ENCODE results near the gene RNF126.
"Not testable (repeated sequence)": the region's sequence is repeated elsewhere in the genome, so short reads cannot be mapped to it uniquely, and the experiment has no call there.

DNA sequence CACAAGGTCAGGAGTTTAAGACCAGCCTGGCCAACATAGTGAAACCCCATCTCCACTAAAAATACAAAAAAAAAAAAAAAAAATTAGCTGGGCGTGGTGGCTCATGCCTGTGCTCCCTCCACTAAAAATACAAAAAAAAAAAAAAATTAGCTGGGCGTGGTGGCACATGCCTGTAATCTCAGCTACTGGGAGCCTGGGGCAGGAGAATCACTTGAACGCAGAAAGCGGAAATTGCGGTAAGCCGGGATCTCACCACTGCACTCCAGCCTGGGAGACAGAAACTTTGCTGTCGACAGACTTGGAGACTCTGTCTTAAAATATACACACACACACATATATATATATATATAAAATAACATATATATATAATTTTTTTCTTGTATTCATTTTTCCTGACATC, 36.4 kb downstream of the RNF126 start:
- TF ChIP-seq, protein P1, sequence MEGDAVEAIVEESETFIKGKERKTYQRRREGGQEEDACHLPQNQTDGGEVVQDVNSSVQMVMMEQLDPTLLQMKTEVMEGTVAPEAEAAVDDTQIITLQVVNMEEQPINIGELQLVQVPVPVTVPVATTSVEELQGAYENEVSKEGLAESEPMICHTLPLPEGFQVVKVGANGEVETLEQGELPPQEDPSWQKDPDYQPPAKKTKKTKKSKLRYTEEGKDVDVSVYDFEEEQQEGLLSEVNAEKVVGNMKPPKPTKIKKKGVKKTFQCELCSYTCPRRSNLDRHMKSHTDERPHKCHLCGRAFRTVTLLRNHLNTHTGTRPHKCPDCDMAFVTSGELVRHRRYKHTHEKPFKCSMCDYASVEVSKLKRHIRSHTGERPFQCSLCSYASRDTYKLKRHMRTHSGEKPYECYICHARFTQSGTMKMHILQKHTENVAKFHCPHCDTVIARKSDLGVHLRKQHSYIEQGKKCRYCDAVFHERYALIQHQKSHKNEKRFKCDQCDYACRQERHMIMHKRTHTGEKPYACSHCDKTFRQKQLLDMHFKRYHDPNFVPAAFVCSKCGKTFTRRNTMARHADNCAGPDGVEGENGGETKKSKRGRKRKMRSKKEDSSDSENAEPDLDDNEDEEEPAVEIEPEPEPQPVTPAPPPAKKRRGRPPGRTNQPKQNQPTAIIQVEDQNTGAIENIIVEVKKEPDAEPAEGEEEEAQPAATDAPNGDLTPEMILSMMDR (IDR thresholded peaks at IDR 0.05; ENCODE audit: low read depth, low read length): not testable (repeated sequence)
- TF ChIP-seq EZH2phosphoT487 (IDR thresholded peaks at IDR 0.05; ENCODE audit: low read depth): not testable (repeated sequence)
